NB4 (cell line): ENCODE data around the gene ABCA2.

Experiments used
- MYC ChIP-seq: IDR thresholded peaks from 2 replicates; pipeline ENCODE4 v1.6.1; 2011; ENCODE audit warnings: low read depth, low read length
- TF ChIP-seq, protein P1 (sequence below): IDR thresholded peaks from one replicate; pipeline ENCODE4 v1.5.1; 2012; ENCODE audit warnings: low read depth, low read length

DNA sequence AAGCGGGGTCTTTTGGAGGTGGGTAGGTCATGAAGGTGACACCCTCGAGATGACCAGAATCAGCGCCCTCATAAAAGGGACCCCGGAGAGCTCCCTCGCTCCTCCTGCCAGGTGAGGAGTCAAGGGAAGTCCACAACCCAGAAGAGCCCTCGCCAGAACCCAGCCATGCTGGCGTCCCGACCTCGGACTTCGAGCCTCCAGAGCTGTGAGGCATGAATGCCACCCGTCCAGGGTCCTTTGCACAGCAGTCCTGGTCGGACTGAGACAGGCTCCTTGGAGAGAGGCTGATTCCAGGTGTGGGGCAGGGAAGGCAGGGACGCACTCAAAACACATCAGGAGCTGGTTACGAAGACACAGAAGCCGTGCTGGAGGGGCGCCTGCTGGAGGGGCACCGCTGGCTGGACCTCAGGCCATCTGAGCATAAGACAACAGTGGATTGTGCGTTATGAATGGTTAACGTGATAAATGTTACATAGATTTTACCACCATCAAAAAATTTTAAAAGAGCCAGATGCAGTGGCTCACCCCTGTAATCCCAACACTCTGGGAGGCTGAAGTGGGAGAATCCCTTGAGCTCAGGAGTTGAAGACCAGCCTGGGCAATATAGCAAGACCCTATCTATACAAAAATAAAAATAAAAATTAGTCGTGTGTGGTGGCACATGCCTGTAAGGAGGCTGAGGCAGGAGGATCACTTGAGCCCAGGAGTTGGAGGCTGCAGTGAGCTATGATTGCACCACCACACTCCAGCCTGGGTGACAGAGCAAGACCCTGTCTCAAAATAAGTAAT, 26.0 kb downstream of the ABCA2 start:
- TF ChIP-seq, protein P1, sequence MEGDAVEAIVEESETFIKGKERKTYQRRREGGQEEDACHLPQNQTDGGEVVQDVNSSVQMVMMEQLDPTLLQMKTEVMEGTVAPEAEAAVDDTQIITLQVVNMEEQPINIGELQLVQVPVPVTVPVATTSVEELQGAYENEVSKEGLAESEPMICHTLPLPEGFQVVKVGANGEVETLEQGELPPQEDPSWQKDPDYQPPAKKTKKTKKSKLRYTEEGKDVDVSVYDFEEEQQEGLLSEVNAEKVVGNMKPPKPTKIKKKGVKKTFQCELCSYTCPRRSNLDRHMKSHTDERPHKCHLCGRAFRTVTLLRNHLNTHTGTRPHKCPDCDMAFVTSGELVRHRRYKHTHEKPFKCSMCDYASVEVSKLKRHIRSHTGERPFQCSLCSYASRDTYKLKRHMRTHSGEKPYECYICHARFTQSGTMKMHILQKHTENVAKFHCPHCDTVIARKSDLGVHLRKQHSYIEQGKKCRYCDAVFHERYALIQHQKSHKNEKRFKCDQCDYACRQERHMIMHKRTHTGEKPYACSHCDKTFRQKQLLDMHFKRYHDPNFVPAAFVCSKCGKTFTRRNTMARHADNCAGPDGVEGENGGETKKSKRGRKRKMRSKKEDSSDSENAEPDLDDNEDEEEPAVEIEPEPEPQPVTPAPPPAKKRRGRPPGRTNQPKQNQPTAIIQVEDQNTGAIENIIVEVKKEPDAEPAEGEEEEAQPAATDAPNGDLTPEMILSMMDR = no peak
- TF ChIP-seq MYC = no peak
